Limb (tissue), 2 donors: ENCODE data around the gene DNAJB12.
"Not testable (repeated sequence)": the region's sequence is repeated elsewhere in the genome, so short reads cannot be mapped to it uniquely, and the experiment has no call there.

Experiments
- DNase-seq, 2 donors: peaks; one replicate each; pipeline ENCODE4 v3.0.0-alpha.2; 2016; ENCODE audit errors: extremely low spot score in 2 of 2

DNAJB12 gene

GRCh38 chr10:72353965-72354355 is 759 bp downstream of the DNAJB12 start:
- DNase-seq: no peak

- DNase-seq: no peak
Observed at GRCh38 chr10:72353028-72353964, 1.4 kb downstream of the DNAJB12 start.

GRCh38 chr10:72351479-72351878 is 3.2 kb downstream of the DNAJB12 start:
- no peak for DNase-seq

DNA sequence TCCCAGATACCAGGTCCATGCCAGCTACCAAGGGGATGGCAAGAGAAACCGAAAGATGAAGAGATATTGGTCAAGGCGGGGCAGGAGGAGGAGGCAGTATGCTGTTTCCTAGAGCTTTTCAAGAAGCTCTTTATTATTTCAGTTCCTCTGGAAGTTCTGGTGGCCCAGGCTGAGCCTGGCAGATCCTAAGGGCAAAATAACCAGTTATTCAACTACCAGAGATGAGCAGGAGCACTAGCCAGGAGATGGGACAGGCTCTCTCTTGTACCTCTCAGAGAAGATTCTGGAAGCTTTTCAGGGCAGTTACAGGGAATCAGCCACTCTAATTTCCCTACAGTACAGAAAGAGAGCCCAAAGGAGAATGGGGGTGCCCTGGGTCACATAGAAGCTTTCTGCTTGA is 5.3 kb downstream of the DNAJB12 start:
- no peak for DNase-seq

GRCh38 chr10:72348282-72348681 is 6.4 kb downstream of the DNAJB12 start:
- DNase-seq: no peak

GRCh38 chr10:72346117-72346516 is 8.6 kb downstream of the DNAJB12 start:
- not testable (repeated sequence) for DNase-seq

DNA sequence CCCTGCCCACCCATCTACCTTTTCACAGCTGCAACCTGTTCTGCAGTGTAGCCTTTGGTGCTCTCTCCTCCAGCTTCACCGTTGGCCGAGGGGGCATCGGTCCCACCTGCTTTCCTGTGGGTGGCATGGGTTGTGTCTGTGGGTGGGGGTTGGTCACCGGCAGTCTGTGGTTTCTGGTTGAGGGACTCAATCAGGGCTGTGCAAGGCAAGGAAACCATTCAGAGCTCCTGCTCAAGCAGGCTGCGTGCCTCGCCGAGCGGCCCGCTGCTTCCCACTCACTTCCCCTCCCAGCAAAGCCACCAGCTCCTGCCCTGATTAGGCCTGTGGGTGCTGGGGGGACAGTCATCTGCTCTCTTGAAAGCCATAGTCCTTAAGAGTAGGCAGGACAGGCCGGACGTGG is 9.8 kb downstream of the DNAJB12 start:
- DNase-seq: no peak

DNA sequence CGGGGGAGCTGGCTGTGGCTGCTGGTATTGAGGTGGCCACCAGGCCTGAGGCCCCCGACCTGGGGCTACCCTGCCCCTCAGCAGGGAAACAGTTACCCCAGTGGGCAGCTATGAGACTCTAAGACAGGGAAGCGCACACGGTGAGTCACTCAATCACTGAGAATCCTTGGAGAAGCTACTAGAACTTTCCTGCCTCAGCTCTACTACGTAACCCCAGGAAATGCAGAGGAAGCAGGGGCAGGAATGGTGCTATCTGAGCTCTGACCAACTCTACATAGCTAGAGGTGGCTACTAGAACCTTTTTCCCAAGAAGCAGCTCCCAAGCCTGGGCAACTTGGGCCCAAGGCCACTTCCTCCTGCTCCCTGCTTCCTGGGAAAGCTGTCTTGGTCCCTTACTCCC is 11.8 kb downstream of the DNAJB12 start:
- DNase-seq: no peak

DNA sequence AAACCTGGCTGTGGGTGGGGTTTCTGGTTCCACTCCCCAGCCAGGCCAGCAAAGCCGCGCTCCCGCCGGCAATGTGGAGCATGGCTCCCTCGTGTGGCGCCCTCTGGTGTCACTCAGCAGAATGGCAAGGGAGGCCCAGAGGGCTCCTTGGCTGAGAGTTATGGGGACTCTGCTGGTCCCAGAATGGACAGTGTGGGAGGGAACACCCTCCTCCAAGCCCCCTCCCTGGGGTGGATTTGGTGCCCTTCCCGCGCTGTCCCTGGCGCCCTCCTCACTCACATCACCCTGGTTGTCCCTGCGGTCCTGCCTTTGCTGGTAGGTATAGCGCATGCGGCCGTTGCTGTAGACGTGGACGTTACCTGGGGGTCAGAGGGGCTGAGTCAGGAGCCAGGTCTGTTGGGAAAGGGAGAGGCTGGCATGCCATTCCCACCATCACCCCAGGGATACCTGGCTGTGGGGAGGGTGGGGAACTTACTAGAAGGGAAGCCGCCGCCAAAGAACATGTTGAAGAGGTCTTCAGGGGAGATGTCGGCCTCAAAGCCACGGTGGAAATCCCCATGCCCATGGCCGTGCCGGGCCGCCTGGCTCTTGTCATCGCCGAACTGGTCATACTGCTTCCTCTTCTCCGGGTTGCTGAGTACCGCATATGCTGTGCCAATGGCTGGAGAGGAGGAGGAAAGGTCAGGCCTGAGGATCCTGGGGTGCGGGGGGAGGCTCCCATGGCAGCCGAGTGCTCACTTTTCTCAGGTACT is 14.0 kb downstream of the DNAJB12 start:
- DNase-seq: peak in 1 of 2 donors; percentile 79

DNA sequence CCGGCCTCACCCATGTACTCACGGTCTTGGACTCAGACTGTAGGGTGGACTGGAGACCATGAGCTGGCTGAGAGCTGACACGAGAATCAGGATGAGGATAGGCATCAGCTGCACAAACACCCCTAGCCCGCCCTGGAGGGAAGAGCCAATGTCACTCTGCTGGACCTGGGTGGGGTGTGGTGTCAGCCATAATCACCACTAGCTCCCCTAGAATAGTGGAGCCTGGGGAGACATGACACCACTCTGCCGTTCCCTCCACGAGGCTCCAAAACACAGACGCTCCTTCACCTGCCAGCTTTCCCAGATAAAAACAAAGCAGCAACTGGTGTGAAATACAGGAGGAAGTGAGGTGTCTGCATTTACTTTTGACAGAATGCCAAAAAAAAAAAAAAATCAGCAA is 16.5 kb downstream of the DNAJB12 start:
- no peak for DNase-seq

GRCh38 chr10:72337722-72338121 is 17.0 kb downstream of the DNAJB12 start:
- no peak for DNase-seq

- peak; percentile 78 to 88 for DNase-seq
Observed at GRCh38 chr10:72337039-72337629, 17.6 kb downstream of the DNAJB12 start.

DNA sequence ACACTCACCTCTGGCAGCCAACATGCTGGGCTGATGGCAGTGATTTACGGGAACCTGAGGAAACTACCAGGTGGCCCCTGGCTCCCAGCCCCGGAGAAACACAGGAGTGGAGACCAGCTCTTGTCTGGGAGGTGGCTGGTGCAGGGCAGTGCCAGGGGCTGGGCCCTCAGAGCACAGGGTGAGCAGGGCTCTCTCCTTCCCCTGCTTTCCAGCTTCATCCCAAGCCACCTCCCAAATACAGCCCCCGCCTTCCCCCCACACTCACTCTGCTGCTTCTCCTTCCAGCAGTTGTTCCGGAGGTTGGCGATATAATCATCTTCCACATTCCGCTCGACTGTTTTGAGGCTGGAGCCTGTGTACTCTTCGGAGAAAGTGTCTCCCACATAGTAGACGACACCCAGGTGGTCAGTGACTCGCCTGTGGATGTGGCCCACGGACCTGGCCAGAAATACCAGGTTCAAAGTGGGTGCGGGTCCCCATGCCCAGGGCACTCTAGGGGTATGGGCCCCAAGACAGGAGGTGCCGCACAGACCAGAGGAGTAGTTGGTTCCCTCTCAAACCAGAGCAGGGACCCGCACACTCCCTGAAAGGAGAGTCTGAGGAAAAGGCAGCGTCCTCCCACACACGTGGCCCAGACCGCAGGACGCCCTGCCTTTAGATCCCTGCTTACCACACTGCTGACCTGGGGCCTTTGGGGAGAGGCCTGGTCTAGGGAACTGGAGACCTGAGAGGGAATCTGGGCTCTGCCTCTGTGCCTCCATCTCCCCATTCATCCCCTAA is 18.3 kb downstream of the DNAJB12 start:
- DNase-seq: peak in 1 of 2 donors; percentile 39

DNA sequence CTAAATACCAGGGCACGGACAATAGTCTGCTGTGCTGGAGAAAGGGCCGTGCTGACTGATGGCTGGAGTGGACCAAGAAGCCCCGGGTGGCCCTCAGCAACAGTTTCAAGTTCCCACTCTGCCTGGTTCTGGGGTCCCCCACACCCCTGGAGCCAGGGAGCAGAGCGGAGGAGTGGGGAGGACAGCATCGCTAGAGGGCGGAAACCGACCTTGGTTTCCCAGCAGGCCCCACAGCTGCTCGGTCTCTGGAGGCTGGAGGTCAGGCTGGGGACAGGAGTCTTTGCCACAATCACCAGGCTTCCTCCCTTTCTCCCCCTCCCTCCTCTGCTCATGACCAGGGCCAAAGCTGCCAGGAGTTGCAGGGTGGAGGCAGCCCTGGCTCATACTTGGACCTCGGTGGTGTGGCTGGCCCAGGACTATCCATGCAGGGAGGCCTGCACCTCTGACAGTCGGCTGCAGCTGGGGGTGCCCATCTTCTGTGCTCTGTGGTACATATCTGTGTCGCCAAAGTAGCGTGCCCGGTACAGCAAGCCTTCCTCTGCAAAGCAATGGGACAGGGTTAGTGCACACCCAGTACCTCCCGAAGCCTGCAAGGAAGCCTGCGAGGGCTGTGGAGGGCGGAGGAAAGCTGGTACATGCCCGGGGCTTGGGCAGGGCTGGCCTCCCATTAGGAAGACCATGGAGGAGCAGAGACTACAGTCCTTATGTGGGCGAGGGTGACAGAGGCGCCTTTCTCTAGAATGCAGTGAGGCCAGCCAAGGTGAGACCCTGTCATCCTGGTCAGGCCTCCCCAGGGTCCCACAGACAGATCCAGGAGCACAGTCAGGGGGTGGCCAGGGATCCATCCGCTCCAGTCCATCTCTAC is 19.1 kb downstream of the DNAJB12 start:
- peak in 1 of 2 donors; percentile 53 for DNase-seq

DNA sequence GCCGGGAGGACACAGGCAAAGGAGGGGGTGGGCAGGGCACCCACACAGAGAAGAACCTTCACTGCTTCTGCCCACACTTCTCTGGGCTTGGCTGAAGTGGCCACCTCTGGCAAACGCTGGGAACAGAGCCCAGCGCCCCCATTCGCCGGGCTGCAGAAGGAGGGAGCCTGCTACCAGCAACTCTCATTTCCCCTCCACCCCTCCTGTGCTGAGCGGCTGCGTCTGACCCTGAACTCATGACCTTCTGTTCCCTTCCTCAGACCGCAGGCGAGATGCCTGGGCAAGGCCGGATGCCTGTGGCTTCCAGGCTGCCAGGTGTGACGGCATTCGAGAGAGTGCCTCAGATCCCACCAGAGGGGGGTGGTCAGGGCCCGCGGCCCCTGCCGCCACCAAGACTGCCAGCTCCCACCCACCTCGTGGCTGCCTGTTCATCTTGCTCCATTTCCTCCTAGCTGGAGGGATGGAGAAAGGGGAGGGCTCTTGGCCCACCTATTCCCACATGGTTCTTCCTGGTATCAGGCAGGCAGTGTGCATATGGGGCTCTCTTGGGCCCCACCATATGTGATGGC is 19.8 kb downstream of the DNAJB12 start:
- DNase-seq: peak in 1 of 2 donors; percentile 74

- DNase-seq: peak in 1 of 2 donors; percentile 80
Observed at GRCh38 chr10:72334196-72334824, 20.4 kb downstream of the DNAJB12 start.

DNA sequence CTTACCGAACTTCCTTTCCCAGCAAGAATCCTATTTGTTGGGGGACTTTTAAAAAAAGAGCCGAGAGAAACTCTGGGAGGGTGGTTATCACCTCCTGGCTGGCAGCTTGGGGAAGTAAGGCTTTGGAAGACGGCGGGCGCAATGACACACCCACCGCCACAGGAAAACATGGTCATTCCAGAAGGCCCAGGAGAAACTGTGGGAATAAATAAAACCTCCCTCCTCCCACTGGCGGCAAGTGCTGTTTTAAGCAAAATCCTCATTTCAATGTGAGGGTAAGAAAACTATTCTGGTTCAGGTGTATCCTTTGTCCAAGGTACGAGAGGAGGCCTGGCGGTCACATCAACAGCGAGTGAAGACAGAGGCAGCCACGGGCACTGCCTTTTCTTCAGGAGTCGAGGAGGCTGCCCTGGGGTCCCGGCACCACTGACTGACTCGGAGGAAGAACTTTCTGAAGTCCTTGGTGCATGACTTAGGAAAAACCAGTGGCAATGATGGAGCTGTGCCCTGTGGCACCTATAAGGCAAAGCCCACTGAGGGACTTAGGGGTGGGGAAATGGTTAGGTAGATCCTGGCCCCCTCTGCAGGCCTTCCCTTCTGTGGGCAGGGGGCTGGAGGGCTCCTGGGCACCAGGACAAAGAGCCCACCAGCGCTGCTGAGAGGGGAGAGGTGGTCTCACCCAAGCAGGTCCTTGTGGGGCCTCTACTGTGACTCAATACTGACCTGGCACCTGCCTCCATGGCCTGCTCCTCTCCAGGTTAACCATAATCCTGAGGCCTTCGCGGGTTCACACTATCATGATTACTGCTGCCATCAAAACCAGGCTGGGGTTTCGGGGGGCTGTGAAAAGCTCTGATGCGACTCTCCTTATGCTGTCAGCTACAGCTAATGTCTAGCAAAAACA is 21.4 kb downstream of the DNAJB12 start:
- peak in 1 of 2 donors; percentile 35 for DNase-seq

DNA sequence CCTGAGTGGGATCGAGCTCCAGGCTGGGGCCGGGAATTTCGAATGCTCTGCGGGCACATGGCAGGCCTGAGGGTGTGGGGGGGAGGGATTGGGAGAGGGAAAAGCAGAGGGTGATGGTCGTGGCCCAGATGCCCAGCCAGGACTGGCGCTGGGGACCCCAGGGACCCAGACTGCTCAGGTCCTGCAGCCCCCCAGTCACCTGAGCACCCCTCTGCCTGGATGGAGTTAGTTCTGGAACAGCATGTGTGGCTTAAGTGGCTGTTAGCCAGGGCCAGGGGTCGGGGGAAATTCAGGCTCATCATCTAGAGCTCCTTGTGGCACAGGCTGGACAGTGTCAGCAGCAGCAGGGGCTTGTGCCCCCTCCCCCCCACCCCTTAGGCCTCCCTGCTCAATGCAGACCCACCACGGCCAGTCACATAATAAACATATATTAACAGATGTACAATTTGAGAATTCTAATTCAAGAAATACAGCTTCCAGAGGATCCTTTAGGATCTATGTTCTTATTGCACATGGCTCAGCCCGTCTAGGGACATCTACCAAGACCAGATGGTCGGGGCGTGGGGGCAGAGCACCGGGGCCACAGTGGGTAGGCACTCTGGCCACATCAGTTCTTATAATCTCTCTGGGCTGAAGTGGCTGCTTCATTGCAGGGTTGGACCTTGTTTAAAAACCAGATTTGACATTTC is 22.2 kb downstream of the DNAJB12 start:
- DNase-seq: no peak
